BLaER1 (cell line): ENCODE measurements around the gene PHKG2.

Source experiments
- H3K27ac ChIP-seq: shearing (Covaris generic); formaldehyde crosslinking; 2 replicates; pipeline ENCODE4 v1.8.1; 2022
- H3K27me3 ChIP-seq: shearing (Covaris generic); formaldehyde crosslinking; 2 replicates; pipeline ENCODE4 v1.8.1; 2022
- H3K36me3 ChIP-seq: shearing (Covaris generic); formaldehyde crosslinking; 2 replicates; pipeline ENCODE4 v1.8.1; 2022
- H3K4me1 ChIP-seq: shearing (Covaris generic); formaldehyde crosslinking; 2 replicates; pipeline ENCODE4 v1.8.1; 2022
- H3K4me2 ChIP-seq: shearing (Covaris generic); formaldehyde crosslinking; 2 replicates; pipeline ENCODE4 v1.8.1; 2022
- H3K4me3 ChIP-seq: shearing (Covaris generic); formaldehyde crosslinking; 2 replicates; pipeline ENCODE4 v1.8.1; 2022
- H3K9ac ChIP-seq: shearing (Covaris generic); formaldehyde crosslinking; 2 replicates; pipeline ENCODE4 v1.8.1; 2022
- H3K9me3 ChIP-seq: shearing (Covaris generic); formaldehyde crosslinking; 2 replicates; pipeline ENCODE4 v1.8.1; 2022
- H4K20me1 ChIP-seq: shearing (Covaris generic); formaldehyde crosslinking; 2 replicates; pipeline ENCODE4 v1.8.1; 2022
- Cebpa-rat ChIP-seq: shearing (Covaris generic); IDR thresholded peaks from 2 replicates; pipeline ENCODE4 v1.8.1; 2022

The PHKG2 gene

DNA sequence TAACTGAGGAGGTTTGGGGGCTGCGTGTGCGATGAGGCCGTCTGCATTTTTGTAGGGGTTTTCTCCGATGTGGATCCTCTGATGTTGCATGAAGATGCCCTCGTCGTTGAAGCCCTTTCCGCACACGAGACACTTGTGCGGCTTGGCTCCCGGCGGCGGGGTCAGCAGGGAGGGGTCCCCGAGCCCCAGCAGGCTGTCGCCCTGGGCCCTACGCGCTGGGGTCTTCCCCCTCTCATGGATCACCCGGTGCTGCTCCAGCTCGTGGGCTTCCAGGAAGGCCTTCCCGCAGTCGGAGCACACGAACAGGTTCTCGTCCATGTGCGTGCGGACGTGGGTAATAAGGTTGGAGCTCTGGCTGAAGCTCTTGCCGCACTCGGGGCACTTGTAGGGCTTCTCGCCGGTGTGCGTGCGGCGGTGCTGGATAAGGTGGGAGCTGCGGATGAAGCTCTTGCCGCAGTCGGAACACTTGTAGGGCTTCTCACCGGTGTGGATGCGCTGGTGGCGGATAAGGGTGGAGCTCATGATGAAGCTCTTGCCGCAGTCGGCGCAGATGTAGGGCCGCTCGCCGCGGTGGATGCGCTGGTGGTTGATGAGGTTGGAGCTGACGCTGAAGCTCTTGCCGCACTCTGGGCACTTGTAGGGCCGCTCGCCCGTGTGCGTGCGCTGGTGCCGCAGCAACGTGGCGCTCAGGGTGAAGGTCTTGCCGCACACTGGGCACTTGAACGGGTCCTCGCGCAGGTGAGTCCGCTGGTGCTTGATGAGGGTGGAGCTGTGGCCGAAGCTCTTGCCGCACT lies 34.5 kb downstream of the PHKG2 start:
- Histone ChIP-seq H3K4me1 (peaks cover 19% of the 10 kb centered on the region), H3K27ac (no peak overlapping the region), H3K9ac (no peak overlapping the region), H3K27me3 (no peaks in the 10 kb centered on the region), H3K36me3 (peaks cover 74% of the 10 kb centered on the region), H3K9me3 (no peaks in the 10 kb centered on the region), H4K20me1 (peaks cover 71% of the 10 kb centered on the region), H3K4me3 (no peak overlapping the region), H3K4me2 (no peak overlapping the region)
- TF ChIP-seq Cebpa-rat, result no peak

DNA sequence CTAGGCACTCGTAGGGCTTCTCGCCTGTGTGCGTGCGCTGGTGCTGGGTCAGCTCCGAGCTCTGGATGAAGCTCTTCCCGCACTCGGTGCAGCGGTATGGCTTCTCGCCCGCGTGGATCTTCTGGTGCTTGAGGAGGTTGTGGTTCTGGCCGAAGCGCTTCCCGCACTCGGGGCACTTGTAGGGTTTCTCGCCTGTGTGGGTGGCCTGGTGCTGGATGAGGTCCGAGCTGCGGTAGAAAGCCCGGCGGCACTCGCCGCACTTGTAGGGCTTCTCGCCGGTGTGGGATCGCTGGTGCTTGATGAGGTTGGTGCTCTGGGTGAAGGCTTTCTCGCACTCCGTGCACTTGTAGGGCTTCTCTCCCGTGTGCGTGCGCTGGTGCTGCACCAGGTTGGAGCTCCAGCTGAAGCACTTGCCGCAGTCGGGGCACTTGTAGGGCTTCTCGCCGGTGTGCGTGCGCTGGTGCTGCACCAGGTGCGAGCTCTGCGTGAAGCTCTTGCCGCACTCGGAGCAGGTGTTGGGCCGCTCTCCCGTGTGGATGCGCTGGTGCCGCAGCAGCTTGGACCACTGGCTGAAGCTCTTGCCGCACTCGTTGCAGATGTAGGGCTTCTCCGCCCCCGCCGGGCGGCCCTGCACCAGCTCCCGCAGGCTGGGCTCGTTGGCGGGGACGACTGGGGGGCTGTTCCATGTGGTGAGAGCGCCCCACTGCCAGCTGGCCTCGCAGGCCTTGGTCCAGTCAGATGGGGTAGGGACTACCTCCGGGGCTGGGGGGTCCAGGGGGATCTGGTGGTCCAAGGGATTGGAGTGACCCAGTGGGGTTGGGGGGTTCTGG lies 35.3 kb downstream of the PHKG2 start:
- Histone ChIP-seq H3K4me1 (peaks cover 27% of the 10 kb centered on the region), H3K36me3 (peaks cover 67% of the 10 kb centered on the region), H3K27ac (no peak overlapping the region), H3K4me2 (no peak overlapping the region), H4K20me1 (peaks cover 66% of the 10 kb centered on the region), H3K9ac (no peak overlapping the region), H3K4me3 (no peak overlapping the region), H3K9me3 (no peaks in the 10 kb centered on the region), H3K27me3 (no peaks in the 10 kb centered on the region)
- no peak for TF ChIP-seq Cebpa-rat

DNA sequence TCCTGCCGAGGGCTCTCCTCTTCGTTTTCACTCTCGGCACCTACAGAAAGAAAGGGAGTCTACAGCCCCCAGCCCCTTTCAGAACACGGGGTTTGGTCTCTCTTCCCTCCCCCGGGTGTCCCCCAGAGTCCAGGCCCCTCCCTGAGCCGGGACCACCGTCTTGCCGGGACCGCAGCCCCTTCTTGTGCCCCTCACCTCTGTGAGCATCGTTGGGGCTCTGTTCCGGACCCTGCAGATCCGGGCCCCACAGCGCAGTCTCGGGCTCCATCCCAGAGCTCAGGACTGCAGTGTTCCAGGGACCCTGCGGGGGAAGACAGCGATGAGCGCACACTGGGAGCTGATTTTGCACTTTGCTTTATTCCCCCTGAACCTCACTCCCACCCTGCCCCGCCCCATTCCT lies 36.0 kb downstream of the PHKG2 start:
- H4K20me1 ChIP-seq, result peaks cover 58% of the 10 kb centered on the region
- TF ChIP-seq Cebpa-rat, result no peak
- no peaks in the 10 kb centered on the region for H3K27me3 ChIP-seq
- no peak overlapping the region for H3K4me3 ChIP-seq
- H3K4me1 ChIP-seq, result peaks cover 30% of the 10 kb centered on the region
- no peak overlapping the region for H3K9ac ChIP-seq
- H3K27ac ChIP-seq, result no peak overlapping the region
- H3K4me2 ChIP-seq, result no peak overlapping the region
- peaks cover 60% of the 10 kb centered on the region for H3K36me3 ChIP-seq
- no peaks in the 10 kb centered on the region for H3K9me3 ChIP-seq

DNA sequence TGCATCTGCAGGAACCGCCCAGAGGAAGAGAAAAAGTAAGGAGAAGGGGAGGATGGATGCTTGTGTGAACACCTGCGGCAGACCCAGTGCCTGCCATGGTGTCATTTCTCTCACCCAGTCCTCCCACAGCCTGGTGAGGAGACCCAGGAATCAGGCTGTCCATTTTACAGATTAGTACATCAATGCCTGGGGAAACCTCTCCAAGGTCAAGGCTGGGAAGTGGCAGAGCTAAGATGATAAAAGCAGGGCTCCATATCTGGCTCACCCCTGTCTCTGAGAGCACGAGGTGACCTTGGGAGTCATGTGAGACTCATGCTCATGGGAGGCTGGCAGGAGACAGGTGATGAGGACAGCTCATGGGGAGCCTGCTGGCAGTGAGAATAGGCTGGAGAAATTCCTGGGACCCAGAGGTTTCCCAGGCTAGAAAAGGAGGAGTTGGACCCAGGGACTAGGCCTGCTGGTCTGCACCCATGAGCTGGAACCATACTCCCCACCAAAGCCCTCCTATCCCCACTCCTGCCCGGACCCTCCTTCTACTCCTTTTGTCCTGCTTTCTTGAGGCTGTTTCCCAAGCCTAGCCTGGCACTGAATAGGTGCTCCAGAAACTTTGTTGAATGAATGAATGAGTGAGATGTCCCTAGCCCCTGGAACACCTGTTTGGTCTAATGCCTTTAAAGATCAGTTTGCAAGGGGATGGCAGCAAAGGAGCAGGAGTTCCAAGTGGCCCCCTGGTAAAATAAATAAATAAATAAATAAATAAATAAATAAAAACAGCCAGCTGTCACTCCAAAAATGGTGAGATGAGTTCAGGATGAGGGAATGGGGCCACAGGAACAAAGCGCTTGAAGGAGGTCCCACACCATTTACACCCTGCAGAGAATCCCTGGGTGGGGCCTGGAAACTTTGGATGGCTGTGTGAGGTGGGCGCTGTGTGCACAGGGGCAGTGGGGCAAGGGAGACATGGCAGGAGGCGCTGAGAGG lies 37.2 kb downstream of the PHKG2 start:
- TF ChIP-seq Cebpa-rat, result no peak
- Histone ChIP-seq H3K36me3 (peaks cover 48% of the 10 kb centered on the region), H3K9ac (peak overlapping the region; percentile 96), H4K20me1 (peaks cover 47% of the 10 kb centered on the region), H3K4me1 (peaks cover 30% of the 10 kb centered on the region), H3K27me3 (no peaks in the 10 kb centered on the region), H3K27ac (peak overlapping the region; percentile 96; the same call in 1 of the 2 replicates), H3K4me3 (peak overlapping the region; percentile 95), H3K4me2 (peak overlapping the region; percentile 99), H3K9me3 (no peaks in the 10 kb centered on the region)

DNA sequence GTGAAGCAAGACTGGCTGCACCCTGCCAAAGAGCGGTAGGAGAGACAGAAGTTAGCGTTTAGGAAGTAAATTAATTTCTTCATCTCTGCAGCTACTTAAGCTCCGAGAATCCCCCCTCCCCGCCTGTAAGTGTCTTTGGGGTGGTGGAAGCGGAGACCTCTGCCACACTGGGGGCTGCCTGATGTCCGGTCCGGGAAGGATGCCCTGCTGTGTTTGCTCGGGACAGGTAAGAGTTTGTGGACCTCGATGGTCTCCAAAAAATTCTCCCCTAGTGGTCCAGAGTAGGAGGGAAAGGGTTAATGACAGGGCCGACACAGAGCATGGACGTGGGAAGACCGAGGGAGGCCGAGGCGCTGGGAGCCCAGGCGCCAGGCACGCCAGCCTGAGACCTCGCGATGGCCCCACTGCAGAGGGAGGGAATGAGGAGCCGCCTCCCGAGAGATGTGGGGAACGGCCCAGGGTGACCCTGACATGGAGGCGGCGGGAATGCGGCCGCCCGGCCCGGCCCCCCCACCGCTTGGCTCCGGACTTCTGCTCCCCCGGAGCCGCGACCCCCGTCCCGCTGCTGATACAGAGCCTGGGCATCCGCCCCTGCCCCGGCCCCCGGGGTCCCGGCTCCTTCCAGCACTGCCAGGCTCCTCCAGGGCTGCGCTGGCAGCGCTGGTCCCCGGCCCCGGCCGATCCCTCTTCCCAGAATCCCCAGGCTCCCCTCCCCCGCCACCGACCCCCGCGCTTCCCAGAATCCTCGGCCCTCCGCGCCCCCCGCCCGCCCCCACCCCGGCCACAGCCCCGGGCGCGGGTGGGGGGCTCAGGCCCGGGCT lies 38.1 kb downstream of the PHKG2 start:
- H3K4me2 ChIP-seq, result peak overlapping the region; percentile 99
- TF ChIP-seq Cebpa-rat, result no peak
- peak overlapping the region; percentile 95 for H3K4me3 ChIP-seq
- H3K36me3 ChIP-seq, result peaks cover 40% of the 10 kb centered on the region
- H3K4me1 ChIP-seq, result peaks cover 30% of the 10 kb centered on the region
- H3K9me3 ChIP-seq, result no peaks in the 10 kb centered on the region
- peaks cover 40% of the 10 kb centered on the region for H4K20me1 ChIP-seq
- no peaks in the 10 kb centered on the region for H3K27me3 ChIP-seq
- H3K27ac ChIP-seq, result peak overlapping the region; percentile 96
- peak overlapping the region; percentile 96 for H3K9ac ChIP-seq

DNA sequence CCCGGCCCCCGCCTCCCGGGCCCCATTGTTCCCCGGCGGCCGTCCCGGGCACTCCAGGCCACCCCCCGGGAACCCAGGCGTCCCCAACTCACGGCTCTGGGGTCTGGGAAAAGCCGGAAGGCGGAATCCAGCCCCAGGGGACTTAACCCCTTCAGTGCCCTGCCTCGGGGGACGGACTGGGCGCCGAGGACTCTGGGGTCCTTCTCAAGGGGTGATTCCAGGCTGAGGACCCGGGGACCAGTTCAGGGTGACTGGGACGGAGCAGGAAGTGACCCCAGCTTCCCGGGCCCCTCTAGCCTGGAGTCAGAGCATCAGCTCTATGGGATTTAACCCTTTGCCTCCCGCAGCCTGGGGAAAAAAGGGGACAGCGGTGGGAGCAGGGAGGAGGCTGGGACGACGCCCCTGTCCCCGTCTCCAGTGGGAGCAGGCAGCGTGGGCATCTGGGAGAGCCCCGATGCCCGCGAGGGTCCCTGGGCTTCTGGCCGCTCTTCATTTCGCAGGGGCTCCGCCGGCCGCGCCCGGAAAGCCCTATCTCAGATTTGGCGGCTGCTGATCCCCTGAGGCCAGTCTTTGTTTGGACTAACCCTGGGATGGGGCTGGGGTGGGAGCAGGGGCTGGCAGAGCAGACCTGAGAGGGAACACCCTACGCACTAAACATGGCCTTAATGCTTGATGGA lies 38.8 kb downstream of the PHKG2 start, which contains the start of gene ZNF629:
ZNF629 (minus strand) TSS at position 270 of the 677 bp plus-strand sequence. CDS start 2,723 bp downstream, outside the sequence.
- Histone ChIP-seq H3K27ac (peak within 1 kb of the TSS; percentile 96), H3K36me3 (peaks cover 33% of the 10 kb centered on the region), H3K9me3 (no peaks in the 10 kb centered on the region), H3K4me3 (peak within 1 kb of the TSS; percentile 95), H3K9ac (peak within 1 kb of the TSS; percentile 96), H3K4me2 (peak within 1 kb of the TSS; percentile 99), H3K27me3 (no peaks in the 10 kb centered on the region), H3K4me1 (peaks cover 30% of the 10 kb centered on the region), H4K20me1 (peaks cover 33% of the 10 kb centered on the region)
- TF ChIP-seq Cebpa-rat, result no peak

DNA sequence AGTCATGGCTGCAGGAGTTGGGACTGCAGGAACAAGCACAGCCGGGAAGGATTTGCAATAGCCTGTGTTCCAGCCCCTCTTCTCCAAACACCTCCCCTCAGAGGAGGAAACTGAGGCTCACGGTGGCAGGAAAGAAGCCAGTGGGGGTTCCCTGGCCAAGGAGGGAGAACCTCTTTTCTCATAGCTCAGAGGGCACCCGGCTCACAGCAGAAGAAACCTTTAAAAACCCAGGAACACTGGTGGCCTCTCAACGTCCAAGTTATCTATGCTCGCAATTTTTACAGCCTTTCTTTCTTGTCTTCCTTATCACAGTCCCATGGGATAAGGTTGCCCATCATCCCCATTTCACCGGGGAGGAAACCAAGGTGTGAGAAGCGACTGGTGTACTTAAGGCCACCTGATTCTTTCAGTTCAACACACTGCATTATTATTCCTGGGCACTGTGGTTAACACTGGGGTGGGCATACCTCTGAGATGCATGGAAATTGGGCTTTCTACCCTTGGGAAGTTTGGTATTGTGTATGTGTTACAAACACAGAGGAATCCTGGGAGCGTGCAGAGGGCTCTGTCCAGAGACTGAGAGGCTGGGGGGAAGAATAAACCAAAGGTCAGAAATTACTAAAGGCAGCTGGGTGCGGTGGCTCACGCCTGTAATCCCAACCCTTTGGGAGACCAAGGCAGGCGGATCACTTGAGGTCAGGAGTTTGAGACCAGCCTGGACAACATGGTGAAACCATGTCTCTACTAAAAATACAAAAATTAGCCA lies 39.6 kb downstream of the PHKG2 start:
- no peaks in the 10 kb centered on the region for H3K27me3 ChIP-seq
- no peak for TF ChIP-seq Cebpa-rat
- H4K20me1 ChIP-seq, result peaks cover 27% of the 10 kb centered on the region
- H3K4me3 ChIP-seq, result peak overlapping the region; percentile 95
- H3K36me3 ChIP-seq, result peaks cover 26% of the 10 kb centered on the region
- H3K9me3 ChIP-seq, result no peaks in the 10 kb centered on the region
- peak overlapping the region; percentile 96 for H3K9ac ChIP-seq
- H3K27ac ChIP-seq, result peak overlapping the region; percentile 96
- peaks cover 30% of the 10 kb centered on the region for H3K4me1 ChIP-seq
- H3K4me2 ChIP-seq, result peak overlapping the region; percentile 99
